Subcutaneous abdominal adipose tissue (tissue), 5 donors: Measurements from ENCODE around the gene RNF13.
"Not testable (repeated sequence)": the region's sequence is repeated elsewhere in the genome, so short reads cannot be mapped to it uniquely, and the experiment has no call there.

Experiments
- H3K27ac ChIP-seq: one replicate; pipeline ENCODE4 v1.7.0; 2013; ENCODE audit warnings: low read depth, mild to moderate bottlenecking, inconsistent platforms, low read length, moderate library complexity
- H3K27me3 ChIP-seq, 5 donors: one replicate each; pipeline ENCODE4 v1.7.0; 2013; ENCODE audit warnings: low read length in 5 of 5, inconsistent platforms in 1 of 5; ENCODE audit not compliant: control insufficient read depth in 5 of 5, insufficient read depth in 4 of 5
- H3K36me3 ChIP-seq, 5 donors: one replicate each; pipeline ENCODE4 v1.7.0; 2013; ENCODE audit warnings: low read length in 5 of 5; ENCODE audit not compliant: control insufficient read depth in 5 of 5, insufficient read depth in 5 of 5
- H3K4me1 ChIP-seq, 5 donors: one replicate each; pipeline ENCODE4 v1.7.0; 2013; ENCODE audit warnings: low read length in 5 of 5, mild to moderate bottlenecking in 3 of 5, moderate library complexity in 1 of 5; ENCODE audit not compliant: control insufficient read depth in 5 of 5, insufficient read depth in 5 of 5
- H3K4me3 ChIP-seq, 5 donors: one replicate each; pipeline ENCODE4 v1.7.0; 2013; ENCODE audit warnings: low read length in 5 of 5, low read depth in 1 of 5
- H3K9ac ChIP-seq, 5 donors: one replicate each; pipeline ENCODE4 v1.7.0; 2013; ENCODE audit warnings: low read length in 5 of 5, mild to moderate bottlenecking in 4 of 5, moderate library complexity in 3 of 5
- H3K9me3 ChIP-seq, 5 donors: one replicate each; pipeline ENCODE4 v1.7.0; 2013; ENCODE audit warnings: low read length in 5 of 5; ENCODE audit not compliant: control insufficient read depth in 5 of 5
- donor health status: healthy.
- donor health status: healthy.
- donor health status: healthy.
- donor health status: healthy.
- donor health status: healthy.

The RNF13 gene

DNA sequence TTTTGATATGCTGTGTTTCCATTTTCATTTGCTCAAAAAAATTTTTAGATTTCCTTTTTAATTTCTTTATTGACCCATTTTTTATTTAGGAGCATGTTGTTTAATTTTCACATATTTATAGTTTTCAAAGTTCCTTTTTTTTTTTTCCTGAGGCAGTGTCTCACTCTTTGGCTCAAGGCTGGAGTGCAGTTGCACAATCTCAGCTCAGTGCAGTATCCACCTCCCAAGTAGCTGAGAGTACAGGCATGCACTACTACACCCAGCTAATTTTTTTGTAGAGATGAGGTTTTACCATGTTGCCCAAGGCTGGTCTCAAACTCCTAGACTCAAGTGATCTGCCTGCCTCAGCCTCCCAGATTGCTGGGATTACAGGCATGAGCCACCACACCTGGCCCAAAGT is 121.5 kb downstream of the RNF13 start:
- peaks cover 0 to 11% (median 4%) of the 10 kb centered on the region in 5 donors for H3K4me1 ChIP-seq
- H3K9ac ChIP-seq: no peak overlapping the region
- no peaks in the 10 kb centered on the region for H3K27me3 ChIP-seq
- peaks cover 0 to 5% (median 0%) of the 10 kb centered on the region in 5 donors for H3K36me3 ChIP-seq
- no peak overlapping the region for H3K4me3 ChIP-seq
- no peak overlapping the region for H3K27ac ChIP-seq
- H3K9me3 ChIP-seq: no peaks in the 10 kb centered on the region

DNA sequence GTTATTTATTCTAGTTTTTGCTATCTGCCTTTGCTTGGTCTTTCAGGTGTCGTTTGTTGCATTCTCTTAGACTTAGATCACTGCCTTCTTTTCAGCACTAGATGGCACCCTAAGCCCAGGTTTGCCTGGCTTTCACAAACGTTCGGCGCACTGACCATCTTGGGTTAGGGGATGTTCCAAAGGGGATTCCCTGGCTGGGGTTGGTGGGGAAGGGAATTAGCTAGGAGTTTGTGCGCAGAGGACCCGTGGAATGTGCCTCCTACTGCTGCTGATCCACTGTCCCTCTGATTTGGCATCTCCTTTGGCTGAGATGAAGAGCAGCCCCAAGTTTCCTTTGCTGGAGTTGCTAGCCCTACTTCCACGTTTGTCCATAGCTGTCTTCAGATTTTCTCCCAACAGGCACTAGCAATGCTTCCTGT is 123.8 kb downstream of the RNF13 start:
- H3K4me3 ChIP-seq: peak overlapping the region in 3 of 5 donors; percentile 27 to 52 (median 30)
- H3K9me3 ChIP-seq: no peaks in the 10 kb centered on the region
- H3K9ac ChIP-seq: peak overlapping the region in 1 of 5 donors; percentile 9
- H3K4me1 ChIP-seq: peaks cover 0 to 11% (median 4%) of the 10 kb centered on the region in 5 donors
- H3K27me3 ChIP-seq: no peaks in the 10 kb centered on the region
- peaks cover 0 to 11% (median 0%) of the 10 kb centered on the region in 5 donors for H3K36me3 ChIP-seq
- H3K27ac ChIP-seq: no peak overlapping the region

DNA sequence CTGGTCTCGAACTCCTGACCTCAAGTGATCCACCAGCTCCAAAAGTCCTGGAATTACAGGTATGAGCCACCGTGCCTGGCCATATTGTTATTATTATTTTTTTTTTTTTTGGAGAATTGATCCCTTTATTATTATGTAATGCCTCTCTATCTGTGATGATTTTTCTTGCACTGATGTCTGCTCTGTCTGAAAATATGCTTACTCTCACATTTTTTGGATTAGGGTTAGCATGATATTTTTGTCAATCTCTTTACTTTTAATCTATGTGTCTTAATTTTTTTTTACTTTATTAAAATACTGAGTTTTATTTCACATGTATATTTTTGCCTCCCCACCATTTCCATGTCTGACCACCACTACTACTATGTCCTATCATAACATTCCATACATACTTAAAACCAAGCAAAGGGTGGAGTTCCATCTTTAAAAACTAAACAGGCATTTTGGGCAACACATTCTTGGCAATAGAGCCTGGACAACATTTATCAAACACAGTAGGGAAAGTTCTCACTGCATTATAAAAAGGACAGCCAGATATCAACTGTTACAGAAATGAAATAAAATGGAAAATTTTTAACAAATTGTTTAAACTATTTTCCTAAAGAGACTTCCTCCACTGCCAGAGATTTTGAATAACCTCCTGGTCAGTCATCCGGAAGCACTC is 125.5 kb downstream of the RNF13 start:
- not testable (repeated sequence) for H3K9me3 ChIP-seq, H3K27ac ChIP-seq, H3K36me3 ChIP-seq, H3K9ac ChIP-seq, H3K4me3 ChIP-seq, H3K27me3 ChIP-seq
- H3K4me1 ChIP-seq: peaks cover 0 to 11% (median 4%) of the 10 kb centered on the region in 5 donors

DNA sequence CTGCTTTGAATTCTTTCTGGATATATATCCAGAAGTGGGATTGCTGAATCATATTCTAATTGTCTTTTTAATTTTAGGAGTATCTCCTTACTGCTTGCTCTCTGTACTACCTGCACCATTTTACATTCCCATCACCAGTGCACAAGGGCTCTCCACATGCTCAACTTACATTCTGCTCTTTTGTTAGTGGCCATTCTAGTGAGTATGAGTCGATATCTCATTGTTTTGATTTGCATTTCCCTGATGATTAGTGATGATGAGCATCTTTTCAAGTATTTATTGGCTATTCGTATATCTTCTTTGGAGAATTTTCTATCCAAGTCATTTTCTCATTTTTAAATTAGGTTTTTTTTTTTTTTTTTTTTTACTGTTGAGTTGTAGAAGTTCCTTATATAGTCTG is 128.2 kb downstream of the RNF13 start:
- H3K27me3 ChIP-seq: no peaks in the 10 kb centered on the region
- H3K36me3 ChIP-seq: peaks cover 0 to 6% (median 0%) of the 10 kb centered on the region in 5 donors

DNA sequence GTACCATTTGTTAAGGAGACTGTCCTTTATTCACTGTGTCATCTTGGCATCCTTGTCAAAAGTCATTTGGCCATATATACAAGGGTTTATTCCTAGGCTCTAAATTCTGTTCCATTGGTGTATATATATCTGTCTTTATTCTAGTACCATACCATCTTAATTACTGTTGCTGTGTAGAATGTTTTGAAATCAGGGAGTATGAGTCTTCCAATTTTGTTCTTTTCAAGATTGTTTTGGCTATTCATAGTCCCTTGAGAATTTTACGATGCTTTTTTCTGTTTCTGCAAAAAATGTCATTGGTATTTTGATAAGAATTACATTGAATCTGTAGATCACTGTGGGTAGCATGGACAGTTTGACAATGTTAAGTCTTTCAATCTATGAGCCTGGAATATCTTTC is 128.9 kb downstream of the RNF13 start:
- peaks cover 0 to 6% (median 0%) of the 10 kb centered on the region in 5 donors for H3K36me3 ChIP-seq
- peaks cover 0 to 6% (median 2%) of the 10 kb centered on the region in 5 donors for H3K4me1 ChIP-seq
- H3K27me3 ChIP-seq: no peaks in the 10 kb centered on the region
- H3K27ac ChIP-seq: no peak overlapping the region
- H3K9ac ChIP-seq: no peak overlapping the region
- H3K9me3 ChIP-seq: no peaks in the 10 kb centered on the region
- H3K4me3 ChIP-seq: no peak overlapping the region

More for the DNA sequence above, 128.2 kb downstream of the RNF13 start:
- Histone ChIP-seq H3K9me3 (no peaks in the 10 kb centered on the region), H3K27ac (no peak overlapping the region), H3K4me1 (peaks cover 0 to 7% (median 4%) of the 10 kb centered on the region in 5 donors), H3K4me3 (no peak overlapping the region), H3K9ac (no peak overlapping the region)

DNA sequence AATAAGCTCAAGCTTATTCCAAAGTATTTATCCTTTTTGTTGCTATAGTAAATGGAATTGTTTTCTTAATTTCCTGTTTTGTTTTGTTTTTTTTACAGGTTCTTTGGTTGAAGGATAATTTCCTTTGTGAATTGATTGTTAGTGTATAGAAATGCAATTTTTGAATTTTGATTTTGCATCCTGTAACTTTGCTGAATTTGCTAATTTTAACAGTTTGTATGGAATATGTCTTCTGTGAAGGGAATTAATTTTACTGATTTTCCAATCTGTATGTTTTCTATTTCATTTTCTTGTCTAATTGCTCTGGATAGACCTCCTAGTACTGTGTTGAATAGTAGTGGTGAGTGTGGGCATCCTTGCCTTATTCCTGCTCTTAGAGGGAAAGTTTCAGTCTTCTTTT is 129.4 kb downstream of the RNF13 start:
- no peaks in the 10 kb centered on the region for H3K9me3 ChIP-seq
- H3K36me3 ChIP-seq: peaks cover 0 to 6% (median 0%) of the 10 kb centered on the region in 5 donors
- H3K9ac ChIP-seq: no peak overlapping the region
- H3K4me3 ChIP-seq: no peak overlapping the region
- H3K27me3 ChIP-seq: no peaks in the 10 kb centered on the region
- H3K4me1 ChIP-seq: peaks cover 0 to 6% (median 0%) of the 10 kb centered on the region in 5 donors
- no peak overlapping the region for H3K27ac ChIP-seq

DNA sequence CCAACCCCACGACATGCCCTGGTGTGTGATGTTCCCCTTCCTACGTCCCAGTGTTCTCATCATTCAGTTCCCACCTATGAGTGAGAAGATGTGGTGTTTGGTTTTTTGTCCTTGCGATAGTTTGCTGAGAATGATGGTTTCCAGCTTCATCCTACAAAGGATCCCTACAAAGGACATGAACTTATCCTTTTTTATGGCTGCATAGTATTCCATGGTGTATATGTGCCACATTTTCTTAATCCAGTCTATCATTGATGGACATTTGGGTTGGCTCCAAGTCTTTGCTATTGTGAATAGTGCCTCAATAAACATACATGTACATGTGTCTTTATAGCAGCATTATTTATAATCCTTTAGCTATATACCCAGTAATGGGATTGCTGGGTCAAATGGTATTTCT is 131.0 kb downstream of the RNF13 start:
- H3K36me3 ChIP-seq: not testable (repeated sequence)

DNA sequence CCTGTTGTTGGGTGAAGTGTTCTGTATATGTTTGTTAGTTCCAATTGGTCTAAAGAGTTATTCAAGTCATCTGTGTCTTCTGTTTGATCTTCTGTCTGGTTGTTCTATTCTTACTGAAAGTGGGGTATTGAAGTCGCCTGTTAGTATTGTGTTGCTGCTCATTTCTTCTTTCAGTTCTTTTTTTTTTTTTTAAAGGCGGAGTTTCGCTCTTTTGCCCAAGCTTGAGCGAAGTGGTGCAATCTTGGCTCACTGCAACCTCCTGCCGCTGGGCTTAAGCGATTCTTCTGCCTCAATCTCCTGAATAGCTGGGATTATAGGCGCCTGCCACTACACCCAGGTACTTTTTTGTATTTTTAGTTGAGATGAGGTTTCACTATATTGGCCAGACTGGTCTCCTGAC is 134.2 kb downstream of the RNF13 start:
- Histone ChIP-seq H3K9ac (no peak overlapping the region), H3K27me3 (no peaks in the 10 kb centered on the region), H3K4me1 (peaks cover 0 to 6% (median 3%) of the 10 kb centered on the region in 5 donors), H3K9me3 (no peaks in the 10 kb centered on the region), H3K4me3 (no peak overlapping the region), H3K27ac (no peak overlapping the region), H3K36me3 (peaks cover 0 to 10% (median 2%) of the 10 kb centered on the region in 5 donors)

More for the DNA sequence above, 131.0 kb downstream of the RNF13 start:
- not testable (repeated sequence) for H3K9ac ChIP-seq, H3K4me1 ChIP-seq, H3K9me3 ChIP-seq, H3K27me3 ChIP-seq, H3K27ac ChIP-seq, H3K4me3 ChIP-seq

DNA sequence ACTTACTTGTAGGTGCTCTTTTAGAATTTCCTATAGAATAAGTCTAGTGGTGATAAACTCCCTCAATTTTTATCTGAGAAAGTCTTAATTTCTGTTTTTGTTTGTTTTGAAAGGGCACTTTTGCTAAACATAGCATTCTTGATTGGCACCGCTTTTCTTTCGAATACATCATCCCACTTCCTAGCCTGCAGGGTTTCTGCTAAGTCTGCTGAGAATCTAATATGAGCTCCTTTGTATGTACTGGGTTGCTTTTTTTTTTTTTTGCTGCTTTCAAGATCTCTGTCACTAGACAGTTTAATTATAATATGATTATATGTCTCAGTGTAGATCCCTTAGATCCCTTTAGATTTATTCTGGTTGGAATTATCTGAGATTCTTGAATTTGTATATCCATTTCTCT is 136.2 kb downstream of the RNF13 start:
- H3K36me3 ChIP-seq: peaks cover 0 to 5% (median 2%) of the 10 kb centered on the region in 5 donors
- peaks cover 0 to 9% (median 3%) of the 10 kb centered on the region in 5 donors for H3K4me1 ChIP-seq
- no peak overlapping the region for H3K9ac ChIP-seq
- no peaks in the 10 kb centered on the region for H3K27me3 ChIP-seq
- no peak overlapping the region for H3K4me3 ChIP-seq
- H3K9me3 ChIP-seq: no peaks in the 10 kb centered on the region
- H3K27ac ChIP-seq: no peak overlapping the region

DNA sequence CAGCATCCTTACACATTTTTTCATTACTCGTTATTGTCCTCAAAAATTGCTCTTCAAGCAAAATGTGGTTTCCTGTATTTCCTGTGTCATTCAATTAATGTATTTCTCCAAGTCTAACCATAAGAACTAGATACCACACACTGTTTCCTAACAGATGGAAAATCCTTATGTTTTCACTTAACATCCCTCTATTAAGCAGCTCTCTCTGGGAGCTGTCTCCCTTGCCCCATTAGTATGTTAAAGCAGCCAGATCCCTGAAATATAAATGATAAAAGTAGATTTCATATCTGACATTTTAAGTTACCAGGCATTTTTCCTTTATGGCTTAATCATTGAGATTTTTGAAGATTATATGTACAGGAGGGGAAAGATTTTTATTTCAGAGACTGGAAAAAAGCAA is 141.8 kb downstream of the RNF13 start:
- H3K36me3 ChIP-seq: peaks cover 0 to 5% (median 2%) of the 10 kb centered on the region in 5 donors
- H3K9me3 ChIP-seq: no peaks in the 10 kb centered on the region
- H3K4me1 ChIP-seq: peaks cover 0 to 16% (median 4%) of the 10 kb centered on the region in 5 donors
- no peak overlapping the region for H3K9ac ChIP-seq
- H3K27me3 ChIP-seq: no peaks in the 10 kb centered on the region
- no peak overlapping the region for H3K27ac ChIP-seq
- H3K4me3 ChIP-seq: no peak overlapping the region
